GM12878 (cell line): ENCODE results near the gene ESR1. TPM values are rescaled to one million over a fixed set of nuclear protein-coding genes. Genes with fewer than 3 reads are reported as not detected.
A peak's percentile ranks its signal among the peaks of the same experiment; 100 is the strongest.

Experiments
- BMI1 ChIP-seq: fragments of 450-650 bp; IDR thresholded peaks from 2 replicates; pipeline ENCODE4 v1.6.1; 2016; ENCODE audit warnings: mild to moderate bottlenecking, moderate library complexity, borderline replicate concordance
- CEBPB ChIP-seq, 2 experiments: fragments of 150-350 bp in 1 of 2; IDR thresholded peaks; 2 replicates each; pipeline ENCODE4 v1.6.1; 2012 to 2014; ENCODE audit warnings: low read depth in 2 of 2, low read length in 2 of 2, borderline replicate concordance in 1 of 2, inconsistent platforms in 1 of 2
- CREB1 ChIP-seq: IDR thresholded peaks from 2 replicates; pipeline ENCODE4 v1.6.1; 2012; ENCODE audit warnings: low read depth, mild to moderate bottlenecking, inconsistent platforms
- EED ChIP-seq: sonication (generic); IDR thresholded peaks from 2 replicates; pipeline ENCODE4 v1.6.1; 2016; ENCODE audit warnings: antibody characterized with exemption, low read depth
- EP300 ChIP-seq, 2 experiments: fragments of 150-350 bp in 1 of 2; IDR thresholded peaks; 2 replicates each; pipeline ENCODE4 v1.6.1; 2011 to 2012; ENCODE audit warnings: low read depth in 2 of 2, low read length in 2 of 2, borderline replicate concordance in 1 of 2, improper control_type of control experiment in 1 of 2, inconsistent platforms in 1 of 2; ENCODE audit not compliant: control insufficient read depth in 1 of 2
- ESRRA ChIP-seq: IDR thresholded peaks from 2 replicates; pipeline ENCODE4 v1.6.1; 2012; ENCODE audit warnings: mild to moderate bottlenecking, low read length, improper control_type of control experiment
- HCFC1 ChIP-seq: fragments of 150-350 bp; IDR thresholded peaks from 2 replicates; pipeline ENCODE4 v1.6.1; 2014; ENCODE audit warnings: low read length
- JUNB ChIP-seq: IDR thresholded peaks from 2 replicates; pipeline ENCODE4 v1.6.1; 2016; ENCODE audit warnings: antibody characterized with exemption, mild to moderate bottlenecking
- POLR2AphosphoS5 ChIP-seq: IDR thresholded peaks from 2 replicates; pipeline ENCODE4 v1.6.1; 2011; ENCODE audit warnings: mild to moderate bottlenecking, low read length, inconsistent platforms
- SPI1 ChIP-seq: IDR thresholded peaks from 2 replicates; pipeline ENCODE4 v1.6.1; 2011; ENCODE audit warnings: low read depth, mild to moderate bottlenecking, low read length, moderate library complexity, borderline replicate concordance; ENCODE audit not compliant: insufficient read depth
- STAT3 ChIP-seq: IDR thresholded peaks from 2 replicates; pipeline ENCODE4 v1.6.1; 2011; ENCODE audit warnings: low read depth, low read length, improper control_type of control experiment
- TCF3 ChIP-seq: IDR thresholded peaks from 2 replicates; pipeline ENCODE4 v1.6.1; 2012; ENCODE audit warnings: low read depth, mild to moderate bottlenecking, low read length, borderline replicate concordance; ENCODE audit not compliant: insufficient read depth
- ZNF384 ChIP-seq: IDR thresholded peaks from 2 replicates; pipeline ENCODE4 v1.6.1; 2012; ENCODE audit warnings: low read depth, mild to moderate bottlenecking, low read length, improper control_type of control experiment, borderline replicate concordance
- polyA plus RNA-seq, 11 experiments: library from polyadenylated mRNA; depleted of rRNA in 4 of 11; unstranded in 6 of 11; stranded (reverse) in 5 of 11; fragments of >200 nt; fragmentation: Nextera tagmentation in 4 of 11; fragmentation: Illumina TruSeq in 1 of 11; extraction: Ambion mirVana in 4 of 11; extraction: Trizol in 1 of 11; gene quantifications; 1 replicate in 1 of 11; 2 replicates in 10 of 11; pipeline versions ENCODE4 v1.2.1 to v1.2.3, GENCODE V29; 2011 to 2016; ENCODE audit warnings: inconsistent platforms in 2 of 11, missing spikeins in 2 of 11, low read depth in 1 of 11
- total RNA-seq, 4 experiments: library from RNA; depleted of rRNA in 3 of 4; stranded (reverse); fragments of >200 nt in 3 of 4; fragmentation: Illumina TruSeq in 1 of 4; extraction: Trizol in 1 of 4; gene quantifications; 2 replicates each; pipeline versions ENCODE4 v1.2.1 to v1.2.3, GENCODE V29; 2013 to 2021
- TF ChIP-seq, protein P1 (sequence below): fragments of 450-650 bp; IDR thresholded peaks from 2 replicates; pipeline ENCODE4 v1.6.1; 2016; ENCODE audit warnings: mild to moderate bottlenecking, moderate library complexity, borderline replicate concordance
- TF ChIP-seq, protein P2 (sequence below): IDR thresholded peaks from 2 replicates; pipeline ENCODE4 v1.6.1; 2012; ENCODE audit warnings: low read depth, low read length, improper control_type of control experiment
- TF ChIP-seq, protein P3 (sequence below): IDR thresholded peaks from 2 replicates; pipeline ENCODE4 v1.6.1; 2011; ENCODE audit warnings: borderline replicate concordance, low read depth, mild to moderate bottlenecking, moderate library complexity, low read length; ENCODE audit not compliant: insufficient read depth, poor library complexity, severe bottlenecking
- TF ChIP-seq, protein P4 (sequence below): fragments of 450-650 bp; formaldehyde crosslinking; IDR thresholded peaks from 2 replicates; pipeline ENCODE4 v1.4.0; 2020; ENCODE audit warnings: mild to moderate bottlenecking, moderate library complexity

Gene ESR1
- total and polyA plus RNA-seq, 10 of the 15 experiments (the other 5 are each of a cell fraction or from before 2014, with no cell fraction given), result 0.03 to 0.51 (median 0.21) TPM; not detected in 4

DNA sequence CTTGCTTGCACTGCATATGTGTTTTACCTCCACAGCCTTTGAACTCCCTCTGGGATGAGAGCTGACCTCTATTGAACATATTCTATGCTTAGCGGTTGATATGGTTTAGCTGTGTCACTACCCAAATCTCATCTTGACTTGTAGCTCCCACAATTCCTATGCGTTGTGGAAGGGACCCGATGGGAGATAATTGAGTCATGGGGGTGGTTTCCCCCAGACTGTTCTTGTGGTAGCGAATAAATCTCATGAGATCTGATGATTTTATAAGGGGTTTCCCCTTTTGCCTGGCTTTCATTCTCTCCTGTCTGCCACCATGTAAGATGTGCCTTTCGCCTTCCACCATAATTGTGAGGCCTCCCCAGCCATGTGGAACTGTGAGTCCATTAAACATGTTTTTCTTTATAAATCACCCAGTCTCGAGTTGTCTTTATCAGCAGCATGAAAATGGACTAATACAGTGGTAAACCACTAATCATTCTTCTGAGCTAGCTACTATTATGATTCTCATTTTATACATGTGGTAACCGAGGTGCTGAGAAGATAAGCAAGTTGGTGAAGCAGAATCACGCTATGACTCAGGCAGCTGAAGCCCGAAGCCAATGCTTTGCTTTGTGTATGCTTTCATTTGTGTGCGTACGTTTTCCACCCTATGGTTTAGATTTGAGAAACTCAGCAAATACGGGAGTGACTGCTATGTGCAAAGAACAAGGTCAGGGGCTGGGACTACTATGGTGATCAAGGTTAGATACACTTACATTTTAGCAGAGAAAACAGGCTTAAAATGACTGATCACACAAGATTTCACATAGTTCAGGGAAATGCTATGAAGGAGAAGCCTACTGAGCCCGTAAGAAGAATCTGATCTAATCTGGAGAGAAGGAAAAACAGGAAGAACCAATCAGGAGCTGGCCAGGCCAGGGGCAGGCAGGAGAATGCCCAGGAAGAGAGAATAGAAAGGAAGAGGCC lies 363.5 kb downstream of the ESR1 start (continued):
- TF ChIP-seq SPI1 (0 out of 2 replicates have a peak, but pooled peaks have one; percentile 5), EED (peak; percentile 82), POLR2AphosphoS5 (no peak), CEBPB (IDR thresholded peaks at IDR 0.05; ENCODE audit: borderline replicate concordance in 1 of 2, low read depth in 2 of 2, low read length in 2 of 2) (no peak), CREB1 (peak; percentile 37; the same call in 1 of the 2 replicates), JUNB (peak; percentile 96), HCFC1 (no peak), BMI1 (peak; percentile 86), ZNF384 (no peak), STAT3 (0 out of 2 replicates have a peak, but pooled peaks have one; percentile 40), EP300 (IDR thresholded peaks at IDR 0.05; ENCODE audit: borderline replicate concordance in 1 of 2, control insufficient read depth in 1 of 2, low read depth in 2 of 2, low read length in 2 of 2) (peak; percentile 86 to 88), TCF3 (no peak), ESRRA (no peak)
- TF ChIP-seq, protein P1, sequence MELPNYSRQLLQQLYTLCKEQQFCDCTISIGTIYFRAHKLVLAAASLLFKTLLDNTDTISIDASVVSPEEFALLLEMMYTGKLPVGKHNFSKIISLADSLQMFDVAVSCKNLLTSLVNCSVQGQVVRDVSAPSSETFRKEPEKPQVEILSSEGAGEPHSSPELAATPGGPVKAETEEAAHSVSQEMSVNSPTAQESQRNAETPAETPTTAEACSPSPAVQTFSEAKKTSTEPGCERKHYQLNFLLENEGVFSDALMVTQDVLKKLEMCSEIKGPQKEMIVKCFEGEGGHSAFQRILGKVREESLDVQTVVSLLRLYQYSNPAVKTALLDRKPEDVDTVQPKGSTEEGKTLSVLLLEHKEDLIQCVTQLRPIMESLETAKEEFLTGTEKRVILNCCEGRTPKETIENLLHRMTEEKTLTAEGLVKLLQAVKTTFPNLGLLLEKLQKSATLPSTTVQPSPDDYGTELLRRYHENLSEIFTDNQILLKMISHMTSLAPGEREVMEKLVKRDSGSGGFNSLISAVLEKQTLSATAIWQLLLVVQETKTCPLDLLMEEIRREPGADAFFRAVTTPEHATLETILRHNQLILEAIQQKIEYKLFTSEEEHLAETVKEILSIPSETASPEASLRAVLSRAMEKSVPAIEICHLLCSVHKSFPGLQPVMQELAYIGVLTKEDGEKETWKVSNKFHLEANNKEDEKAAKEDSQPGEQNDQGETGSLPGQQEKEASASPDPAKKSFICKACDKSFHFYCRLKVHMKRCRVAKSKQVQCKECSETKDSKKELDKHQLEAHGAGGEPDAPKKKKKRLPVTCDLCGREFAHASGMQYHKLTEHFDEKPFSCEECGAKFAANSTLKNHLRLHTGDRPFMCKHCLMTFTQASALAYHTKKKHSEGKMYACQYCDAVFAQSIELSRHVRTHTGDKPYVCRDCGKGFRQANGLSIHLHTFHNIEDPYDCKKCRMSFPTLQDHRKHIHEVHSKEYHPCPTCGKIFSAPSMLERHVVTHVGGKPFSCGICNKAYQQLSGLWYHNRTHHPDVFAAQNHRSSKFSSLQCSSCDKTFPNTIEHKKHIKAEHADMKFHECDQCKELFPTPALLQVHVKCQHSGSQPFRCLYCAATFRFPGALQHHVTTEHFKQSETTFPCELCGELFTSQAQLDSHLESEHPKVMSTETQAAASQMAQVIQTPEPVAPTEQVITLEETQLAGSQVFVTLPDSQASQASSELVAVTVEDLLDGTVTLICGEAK, result peak; percentile 60; the same call in 1 of the 2 replicates
- TF ChIP-seq, protein P2, sequence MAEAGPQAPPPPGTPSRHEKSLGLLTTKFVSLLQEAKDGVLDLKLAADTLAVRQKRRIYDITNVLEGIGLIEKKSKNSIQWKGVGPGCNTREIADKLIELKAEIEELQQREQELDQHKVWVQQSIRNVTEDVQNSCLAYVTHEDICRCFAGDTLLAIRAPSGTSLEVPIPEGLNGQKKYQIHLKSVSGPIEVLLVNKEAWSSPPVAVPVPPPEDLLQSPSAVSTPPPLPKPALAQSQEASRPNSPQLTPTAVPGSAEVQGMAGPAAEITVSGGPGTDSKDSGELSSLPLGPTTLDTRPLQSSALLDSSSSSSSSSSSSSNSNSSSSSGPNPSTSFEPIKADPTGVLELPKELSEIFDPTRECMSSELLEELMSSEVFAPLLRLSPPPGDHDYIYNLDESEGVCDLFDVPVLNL, result no peak
- TF ChIP-seq, protein P3, sequence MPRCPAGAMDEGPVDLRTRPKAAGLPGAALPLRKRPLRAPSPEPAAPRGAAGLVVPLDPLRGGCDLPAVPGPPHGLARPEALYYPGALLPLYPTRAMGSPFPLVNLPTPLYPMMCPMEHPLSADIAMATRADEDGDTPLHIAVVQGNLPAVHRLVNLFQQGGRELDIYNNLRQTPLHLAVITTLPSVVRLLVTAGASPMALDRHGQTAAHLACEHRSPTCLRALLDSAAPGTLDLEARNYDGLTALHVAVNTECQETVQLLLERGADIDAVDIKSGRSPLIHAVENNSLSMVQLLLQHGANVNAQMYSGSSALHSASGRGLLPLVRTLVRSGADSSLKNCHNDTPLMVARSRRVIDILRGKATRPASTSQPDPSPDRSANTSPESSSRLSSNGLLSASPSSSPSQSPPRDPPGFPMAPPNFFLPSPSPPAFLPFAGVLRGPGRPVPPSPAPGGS, result peak; percentile 68
- TF ChIP-seq, protein P4, sequence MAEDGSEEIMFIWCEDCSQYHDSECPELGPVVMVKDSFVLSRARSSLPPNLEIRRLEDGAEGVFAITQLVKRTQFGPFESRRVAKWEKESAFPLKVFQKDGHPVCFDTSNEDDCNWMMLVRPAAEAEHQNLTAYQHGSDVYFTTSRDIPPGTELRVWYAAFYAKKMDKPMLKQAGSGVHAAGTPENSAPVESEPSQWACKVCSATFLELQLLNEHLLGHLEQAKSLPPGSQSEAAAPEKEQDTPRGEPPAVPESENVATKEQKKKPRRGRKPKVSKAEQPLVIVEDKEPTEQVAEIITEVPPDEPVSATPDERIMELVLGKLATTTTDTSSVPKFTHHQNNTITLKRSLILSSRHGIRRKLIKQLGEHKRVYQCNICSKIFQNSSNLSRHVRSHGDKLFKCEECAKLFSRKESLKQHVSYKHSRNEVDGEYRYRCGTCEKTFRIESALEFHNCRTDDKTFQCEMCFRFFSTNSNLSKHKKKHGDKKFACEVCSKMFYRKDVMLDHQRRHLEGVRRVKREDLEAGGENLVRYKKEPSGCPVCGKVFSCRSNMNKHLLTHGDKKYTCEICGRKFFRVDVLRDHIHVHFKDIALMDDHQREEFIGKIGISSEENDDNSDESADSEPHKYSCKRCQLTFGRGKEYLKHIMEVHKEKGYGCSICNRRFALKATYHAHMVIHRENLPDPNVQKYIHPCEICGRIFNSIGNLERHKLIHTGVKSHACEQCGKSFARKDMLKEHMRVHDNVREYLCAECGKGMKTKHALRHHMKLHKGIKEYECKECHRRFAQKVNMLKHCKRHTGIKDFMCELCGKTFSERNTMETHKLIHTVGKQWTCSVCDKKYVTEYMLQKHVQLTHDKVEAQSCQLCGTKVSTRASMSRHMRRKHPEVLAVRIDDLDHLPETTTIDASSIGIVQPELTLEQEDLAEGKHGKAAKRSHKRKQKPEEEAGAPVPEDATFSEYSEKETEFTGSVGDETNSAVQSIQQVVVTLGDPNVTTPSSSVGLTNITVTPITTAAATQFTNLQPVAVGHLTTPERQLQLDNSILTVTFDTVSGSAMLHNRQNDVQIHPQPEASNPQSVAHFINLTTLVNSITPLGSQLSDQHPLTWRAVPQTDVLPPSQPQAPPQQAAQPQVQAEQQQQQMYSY (CRISPR knock-in tag), result no peak
